ENCODE data around the gene BEND4.

- TF ChIP-seq CTCF (IDR thresholded peaks at IDR 0.05) (no peak), POLR2A (IDR thresholded peaks at IDR 0.05) (no peak)
These were observed at the start of gene BEND4 for GRCh38 chr4:42152507-42153504.
